GM19035 (cell line): ENCODE data around the gene NCKAP5.

Experiments
- ATAC-seq: cut with Tn5 transposase; IDR thresholded peaks from one replicate; pipeline ENCODE4 v1.9.1; 2021; ENCODE audit not compliant: unreplicated experiment

Gene NCKAP5

DNA sequence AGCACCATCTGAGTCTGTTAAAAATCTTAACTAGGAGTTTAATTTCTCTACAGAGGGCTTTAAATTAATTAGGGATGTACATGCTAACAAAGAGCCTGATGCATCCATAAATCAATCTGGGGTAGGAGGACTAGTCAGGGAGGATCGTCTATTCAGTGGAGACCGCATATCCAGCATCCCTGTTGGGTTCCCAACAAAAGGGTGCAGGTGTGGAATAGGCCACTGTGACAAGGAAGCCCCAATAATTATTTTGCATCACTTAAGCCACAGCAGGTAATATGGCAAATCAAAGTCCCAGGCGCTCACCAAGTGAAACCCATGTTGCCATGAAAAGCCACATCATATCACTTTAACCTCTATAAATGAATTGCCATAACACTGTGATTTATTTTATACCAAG is 392.3 kb downstream of the NCKAP5 start:
- ATAC-seq: no peak

DNA sequence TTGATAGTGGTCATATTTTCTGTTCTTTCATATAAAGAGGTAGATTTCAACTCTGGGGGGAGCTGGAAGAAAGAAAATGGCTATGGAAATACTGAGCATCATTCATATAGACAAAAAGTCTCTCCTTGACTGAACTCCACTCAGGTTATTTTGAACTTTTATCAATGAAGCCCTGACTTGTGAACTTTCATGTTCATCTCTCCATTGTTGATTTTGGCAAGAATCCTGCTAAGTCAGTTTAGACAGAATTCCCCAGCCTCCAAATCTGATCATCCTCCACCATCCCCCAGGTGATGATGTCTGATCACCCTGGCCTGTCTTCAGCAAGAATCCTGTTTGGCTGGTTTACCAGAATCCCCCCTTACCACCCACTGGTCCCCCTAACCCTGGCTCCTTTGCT is 395.0 kb downstream of the NCKAP5 start:
- no peak for ATAC-seq

DNA sequence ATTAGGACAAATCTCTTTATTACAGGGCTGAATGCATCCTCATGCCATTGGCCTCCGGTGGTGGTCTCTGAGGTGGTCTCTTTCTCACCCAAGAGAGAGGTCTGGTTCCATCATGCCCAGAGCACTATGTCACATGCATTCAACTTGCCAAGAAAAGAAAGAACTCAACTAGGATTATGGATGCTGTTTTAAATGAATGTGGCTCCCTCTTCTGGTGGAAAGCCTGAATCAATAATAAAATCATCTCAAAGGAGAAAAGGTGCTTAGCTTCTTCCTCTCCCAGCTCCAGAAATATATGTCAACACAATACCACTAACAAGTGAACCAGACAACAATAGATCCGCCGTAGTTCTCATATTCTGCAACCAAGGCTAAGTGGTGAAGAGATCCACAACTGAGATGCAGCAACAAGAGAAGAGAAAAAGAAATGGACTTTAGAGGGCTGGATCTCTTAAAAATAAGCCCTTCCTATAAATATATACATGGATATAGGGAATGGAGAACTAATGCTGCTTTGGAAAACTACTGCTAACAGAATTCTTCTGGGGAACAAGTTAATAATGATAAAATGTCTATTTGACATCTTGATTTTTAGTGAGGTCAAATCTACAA is 396.8 kb downstream of the NCKAP5 start:
- no peak for ATAC-seq

DNA sequence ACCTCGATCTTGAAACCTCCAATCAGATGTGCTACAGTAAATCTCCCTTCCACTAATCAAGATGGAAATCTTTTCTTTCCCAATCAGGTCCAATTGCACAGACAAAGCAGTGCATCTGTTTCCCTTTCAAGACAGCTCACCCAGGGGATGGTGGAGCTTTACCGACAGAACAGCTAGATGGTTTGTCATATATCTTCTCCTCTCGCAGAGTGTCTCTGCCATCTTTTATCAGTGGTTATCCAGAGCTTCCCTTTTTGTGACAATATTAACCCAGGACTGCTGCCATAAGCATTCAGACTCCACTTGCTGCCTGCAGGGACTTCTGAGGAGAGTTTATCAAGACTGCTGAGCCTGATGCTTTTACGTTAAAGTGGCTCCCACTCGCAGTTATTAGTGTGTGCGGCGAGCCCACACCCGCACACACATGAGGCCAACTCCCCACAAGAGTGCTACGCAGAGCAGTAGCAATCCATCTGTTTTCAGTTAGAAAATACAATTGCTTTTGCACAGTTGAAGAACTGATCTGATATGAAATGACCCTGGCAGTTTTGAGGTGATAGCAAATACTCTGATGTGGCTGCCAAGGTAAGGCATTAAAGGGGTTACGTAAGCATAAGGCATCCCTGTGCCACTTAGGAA is 398.9 kb downstream of the NCKAP5 start:
- ATAC-seq: no peak

DNA sequence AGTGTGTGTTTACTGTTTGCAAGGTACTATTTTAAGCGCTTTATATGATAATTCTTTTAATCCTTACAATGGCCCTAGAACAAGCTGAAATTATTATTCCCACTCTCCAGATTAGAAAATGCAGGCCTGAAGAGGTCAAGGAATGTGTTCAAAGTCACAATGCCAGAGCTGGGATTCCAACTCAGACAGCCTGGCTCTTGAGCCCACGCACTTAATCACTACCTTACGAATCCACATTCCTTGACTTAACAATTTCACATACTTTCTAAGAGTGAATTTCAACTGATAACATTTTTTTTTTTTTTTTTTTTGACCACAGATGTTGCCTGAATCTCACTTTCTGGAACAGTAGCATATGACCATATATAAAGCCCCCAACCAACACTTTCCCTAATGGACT is 400.3 kb downstream of the NCKAP5 start:
- no peak for ATAC-seq

DNA sequence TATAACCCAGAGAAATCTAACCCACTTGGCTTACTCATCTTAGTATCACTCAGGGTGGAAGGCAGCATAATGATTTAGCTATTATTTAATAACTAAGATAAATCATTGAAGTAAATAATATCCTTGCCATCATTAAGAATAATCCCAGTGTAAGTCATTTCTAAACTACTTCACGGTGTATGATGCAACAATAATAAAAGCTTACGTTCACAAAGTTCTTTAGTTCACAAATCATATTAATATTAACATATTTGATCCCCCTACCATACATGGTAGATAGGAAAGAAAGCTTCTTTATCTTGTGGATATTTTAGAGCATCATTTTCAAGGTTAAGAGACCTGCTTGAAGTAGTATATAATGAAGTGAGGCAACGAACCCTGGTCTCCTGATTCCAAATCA is 401.0 kb downstream of the NCKAP5 start:
- no peak for ATAC-seq

DNA sequence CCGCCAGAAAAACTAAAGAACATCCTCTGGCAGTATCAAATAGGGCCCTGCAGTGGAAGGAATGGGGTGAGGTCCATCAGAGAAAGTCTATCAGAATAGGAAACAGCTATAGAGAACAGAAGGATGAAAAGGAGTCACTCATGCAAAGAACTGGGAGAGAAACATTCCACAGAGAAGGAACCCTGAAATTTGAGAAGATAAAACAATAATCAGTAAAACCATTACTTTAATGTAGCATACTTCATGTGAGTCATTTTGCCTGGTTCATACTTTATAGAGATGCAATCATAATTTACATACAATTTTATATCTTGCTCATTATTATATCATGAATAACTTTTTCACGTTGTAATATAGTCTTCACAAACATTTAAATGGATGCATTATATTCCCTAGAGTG is 402.2 kb downstream of the NCKAP5 start:
- ATAC-seq: no peak

DNA sequence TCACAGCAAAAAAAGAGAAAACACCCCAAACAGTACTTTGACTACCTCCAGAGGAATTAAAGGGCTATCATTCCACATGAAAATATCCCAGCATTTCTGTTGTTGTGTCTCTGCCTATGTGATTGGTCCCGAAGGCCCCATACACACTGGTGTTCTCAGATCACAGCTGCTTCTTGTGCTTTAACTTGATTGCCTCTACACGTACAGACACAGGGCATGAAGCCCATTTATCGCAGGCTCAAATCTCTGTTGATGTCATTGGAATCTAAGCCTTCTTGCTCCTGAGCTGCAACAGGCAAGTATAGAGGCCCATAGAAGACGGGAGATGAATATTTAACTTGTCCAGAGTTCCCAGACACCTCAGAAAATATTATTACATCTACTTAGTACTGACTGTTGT is 405.2 kb downstream of the NCKAP5 start:
- no peak for ATAC-seq

DNA sequence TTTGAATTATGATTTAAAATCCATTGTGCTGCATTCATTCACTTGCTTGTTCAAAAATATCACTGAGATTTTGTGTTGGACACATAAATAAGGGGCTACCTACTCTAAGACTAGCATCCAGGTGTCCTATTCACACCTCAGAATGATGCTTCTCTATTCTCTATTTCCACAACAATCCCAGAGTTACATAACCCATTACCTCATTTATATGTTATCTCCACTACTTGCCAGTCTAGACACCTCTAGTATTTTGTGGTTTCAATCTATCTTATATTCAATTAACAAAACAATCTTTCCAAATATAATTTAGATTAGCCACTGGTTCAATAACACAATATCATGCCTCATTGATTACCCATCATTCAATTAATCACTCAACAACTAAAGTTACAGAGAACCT is 409.8 kb downstream of the NCKAP5 start:
- no peak for ATAC-seq

DNA sequence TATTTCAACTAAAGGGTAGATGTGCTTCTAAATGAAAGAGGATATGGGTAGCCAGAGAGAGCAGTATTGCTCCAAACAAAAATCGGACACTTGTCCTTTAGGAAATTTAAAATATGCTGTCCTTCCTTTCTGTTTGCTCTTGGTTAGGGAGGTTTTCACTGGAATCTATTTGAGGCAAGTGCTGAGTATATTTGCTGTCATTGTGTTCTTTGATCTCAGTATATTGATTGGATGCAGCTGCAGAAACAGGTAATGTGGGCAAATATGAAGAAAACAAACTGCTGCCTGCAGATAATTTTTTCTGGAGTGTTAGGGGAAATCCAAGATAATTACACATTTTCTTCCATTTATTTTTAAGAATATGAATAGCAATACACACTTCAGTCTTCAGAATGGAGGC is 410.2 kb downstream of the NCKAP5 start:
- no peak for ATAC-seq

DNA sequence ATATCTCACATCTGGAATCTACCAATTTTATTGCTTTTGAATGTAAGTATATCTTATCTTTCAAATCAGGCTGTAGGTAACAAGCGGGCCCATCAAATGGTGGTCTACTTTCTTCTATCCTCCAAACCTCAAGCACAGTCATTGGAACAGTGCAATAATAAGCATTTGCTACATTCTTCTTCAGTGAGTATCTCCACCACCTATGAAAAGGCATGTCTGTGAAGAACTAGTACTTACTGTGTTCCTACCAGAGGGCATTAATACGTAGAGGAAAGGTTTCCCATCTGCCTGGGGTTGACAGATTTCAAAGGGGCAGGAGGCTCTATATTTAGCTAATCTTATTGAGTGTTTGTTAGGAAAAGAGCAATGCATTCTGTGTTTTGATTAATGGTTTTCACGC is 411.1 kb downstream of the NCKAP5 start:
- no peak for ATAC-seq

DNA sequence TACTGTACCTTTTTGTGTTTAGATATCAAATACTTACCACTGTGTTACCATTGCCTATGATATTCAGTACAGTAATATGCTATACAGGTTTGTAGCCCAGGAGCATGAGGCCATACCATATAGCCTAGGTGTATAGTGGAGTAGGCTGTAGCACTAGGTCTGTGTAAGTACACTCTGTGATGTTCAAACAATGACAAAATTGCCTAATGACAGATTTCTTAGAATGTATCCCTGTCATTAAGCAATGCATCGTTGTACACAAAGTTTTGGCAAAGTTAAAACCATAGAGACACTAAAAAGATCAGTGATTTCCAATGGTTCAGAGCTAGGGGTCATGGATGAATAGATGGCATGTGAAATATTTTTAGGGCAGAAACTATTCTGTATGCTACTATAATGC is 415.5 kb downstream of the NCKAP5 start:
- ATAC-seq: no peak

DNA sequence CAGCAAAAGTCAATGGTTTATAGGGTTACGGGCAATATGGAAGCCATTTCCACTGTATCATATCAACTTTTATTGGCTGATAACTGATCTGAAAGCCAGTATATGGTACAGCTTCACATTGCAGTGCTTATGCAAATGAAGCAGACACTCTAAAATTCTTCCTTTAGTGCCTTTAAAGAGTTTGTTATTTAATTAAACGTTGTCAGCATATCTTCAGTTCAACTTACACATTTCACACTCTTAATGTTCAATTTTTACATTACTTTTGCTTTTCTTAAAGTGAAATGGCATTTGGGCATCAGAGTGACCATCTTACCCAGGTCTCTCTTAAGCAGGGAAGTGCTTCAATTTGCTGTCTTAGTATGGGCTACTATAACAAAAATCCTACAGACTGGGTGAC is 420.1 kb downstream of the NCKAP5 start:
- no peak for ATAC-seq

DNA sequence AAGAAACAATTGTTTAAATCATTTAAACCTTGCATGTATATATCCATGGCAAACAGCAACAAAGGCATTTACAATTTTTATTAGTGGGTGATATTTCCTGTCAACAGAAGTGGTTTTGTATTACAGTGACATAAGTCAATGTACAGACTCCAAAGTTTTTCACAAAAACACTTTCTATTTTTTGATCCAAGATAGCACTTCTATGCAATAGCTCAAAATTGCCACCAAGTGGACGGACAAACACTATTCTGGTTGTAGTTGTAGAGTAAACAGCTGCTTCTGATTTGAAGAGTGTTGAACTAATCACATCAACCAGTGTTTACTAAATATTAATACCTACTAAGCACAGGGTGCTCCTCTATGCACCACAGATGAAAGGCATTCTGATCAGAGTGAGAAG is 421.4 kb downstream of the NCKAP5 start:
- no peak for ATAC-seq

DNA sequence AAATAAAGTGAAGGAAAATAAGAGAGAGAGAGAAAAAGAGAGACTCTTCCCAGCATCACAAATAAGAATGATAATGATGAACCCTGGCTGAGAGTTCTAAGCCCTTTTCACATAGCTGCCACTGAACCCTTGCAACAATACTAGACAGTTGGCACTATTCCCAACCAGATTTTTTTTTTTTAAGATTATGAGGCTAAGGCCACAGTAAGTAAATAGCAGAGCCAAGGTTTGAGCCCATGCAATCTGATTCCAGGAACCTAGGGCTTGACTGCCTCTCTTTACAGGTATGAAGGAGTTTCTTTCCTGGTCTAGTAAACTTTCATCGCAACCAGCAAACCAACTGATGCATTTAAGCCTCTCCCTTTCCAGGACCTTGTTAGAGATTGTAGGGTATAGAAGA is 424.6 kb downstream of the NCKAP5 start:
- no peak for ATAC-seq

DNA sequence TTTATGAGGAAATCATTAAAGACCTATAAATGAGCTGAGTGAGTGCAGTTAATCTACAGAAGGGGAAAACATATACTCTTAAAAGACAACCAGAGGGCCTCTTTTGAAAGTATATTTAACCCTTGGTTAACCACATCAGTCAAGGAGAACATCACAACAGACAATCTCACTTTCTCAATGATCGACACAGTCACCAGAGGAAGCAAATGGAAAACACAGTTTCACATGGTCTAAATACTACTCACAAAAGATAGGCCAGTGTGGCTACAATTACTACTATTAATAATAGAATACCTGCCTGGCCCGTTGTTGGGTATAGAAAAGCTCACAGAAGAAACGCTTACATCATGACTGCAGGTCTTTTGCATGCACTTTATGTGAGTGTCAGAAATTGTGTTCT is 426.2 kb downstream of the NCKAP5 start:
- ATAC-seq: no peak

DNA sequence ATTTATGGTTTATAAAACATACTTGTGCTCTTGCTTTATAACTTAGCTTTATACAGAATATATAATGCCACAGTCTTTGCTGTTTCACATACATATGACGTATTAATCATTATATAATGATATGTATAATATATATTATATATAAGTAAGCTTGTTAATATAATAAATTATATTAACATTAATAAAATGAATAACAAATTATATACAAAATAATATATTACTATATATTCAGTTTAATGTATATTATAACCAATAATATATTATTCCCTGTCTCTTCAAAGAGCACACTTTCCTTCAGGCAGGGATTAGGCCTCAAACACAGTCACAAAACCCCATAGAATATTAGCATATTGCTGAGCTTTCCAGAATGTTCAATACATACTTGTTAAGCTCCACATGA is 427.6 kb downstream of the NCKAP5 start:
- ATAC-seq: no peak

DNA sequence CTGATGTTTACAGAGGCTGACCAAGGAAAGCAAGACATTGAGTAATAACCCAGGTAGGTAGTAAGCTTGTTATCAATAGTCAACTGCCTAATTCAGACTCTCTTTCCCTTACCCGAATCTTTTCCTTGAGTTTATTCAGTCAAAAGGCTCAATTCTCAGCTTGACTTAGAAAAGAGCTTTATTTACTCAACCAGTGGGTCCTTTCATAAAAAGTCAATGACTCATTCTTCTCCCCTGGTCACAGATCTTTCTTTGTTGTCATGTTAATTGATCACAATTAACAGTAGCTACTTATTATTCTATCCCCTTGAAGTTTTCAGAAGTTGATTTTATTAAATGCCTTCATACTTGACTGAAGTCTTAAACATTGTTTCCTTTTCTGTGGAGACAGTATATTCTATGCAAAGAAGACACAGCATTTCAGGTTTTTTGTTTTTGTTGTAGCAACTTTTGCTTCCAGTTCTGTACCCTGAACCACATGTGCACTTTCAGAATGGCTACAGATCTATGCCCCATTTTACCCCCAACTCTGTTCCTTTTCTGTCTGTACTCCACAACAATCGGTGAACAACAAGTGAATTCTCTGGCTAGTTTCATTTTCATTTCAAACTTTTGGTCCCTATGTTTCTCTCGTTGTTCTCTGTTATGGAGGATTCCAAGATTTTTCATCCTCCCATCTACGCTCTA is 428.3 kb downstream of the NCKAP5 start:
- no peak for ATAC-seq

DNA sequence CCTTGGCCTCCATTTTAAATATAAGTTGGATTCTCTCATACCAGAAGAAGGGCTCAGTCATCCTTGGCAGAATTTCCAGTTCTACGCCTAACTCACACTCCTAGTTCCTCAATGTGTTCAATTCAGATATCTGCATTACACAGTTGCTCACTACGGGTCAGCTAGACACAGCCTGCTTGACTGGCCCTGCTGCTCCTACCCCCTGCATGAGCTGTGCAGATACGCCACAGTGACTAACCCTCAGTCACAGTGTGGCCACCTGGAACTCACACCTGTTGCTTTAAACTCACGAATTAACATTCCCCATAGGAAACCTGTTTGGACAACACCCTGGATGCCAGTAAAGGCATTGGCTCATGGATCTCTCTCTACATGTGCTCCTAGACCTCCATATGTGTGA is 429.6 kb downstream of the NCKAP5 start:
- ATAC-seq: no peak

DNA sequence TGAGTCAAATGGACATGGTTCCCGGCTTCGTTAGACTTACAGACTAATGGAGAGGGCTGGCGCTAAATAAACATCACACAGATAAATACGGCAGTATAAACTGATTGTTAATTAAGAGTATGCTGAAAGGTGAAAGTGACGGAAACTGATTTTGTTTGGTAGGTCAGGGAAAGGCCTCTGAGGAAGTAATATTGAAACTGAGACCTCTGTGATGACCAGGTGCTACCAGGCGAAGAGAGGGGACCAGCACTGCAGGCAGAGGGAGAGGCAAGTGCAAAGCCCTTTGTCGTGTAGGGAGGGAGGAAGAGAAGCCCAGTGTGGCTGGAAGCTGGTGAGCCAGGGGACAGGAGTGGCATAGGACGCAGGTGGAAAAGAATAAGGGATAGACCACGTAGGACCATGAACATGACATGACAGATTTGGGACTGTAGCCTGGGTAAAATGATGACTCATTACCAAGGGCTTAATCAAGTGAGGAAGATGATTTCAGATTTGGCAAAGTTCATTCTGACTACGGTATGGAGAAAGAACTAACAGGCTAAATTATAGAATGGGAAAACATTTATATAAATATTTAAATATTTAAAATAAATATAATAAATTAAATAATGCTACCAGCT is 433.1 kb downstream of the NCKAP5 start:
- no peak for ATAC-seq

DNA sequence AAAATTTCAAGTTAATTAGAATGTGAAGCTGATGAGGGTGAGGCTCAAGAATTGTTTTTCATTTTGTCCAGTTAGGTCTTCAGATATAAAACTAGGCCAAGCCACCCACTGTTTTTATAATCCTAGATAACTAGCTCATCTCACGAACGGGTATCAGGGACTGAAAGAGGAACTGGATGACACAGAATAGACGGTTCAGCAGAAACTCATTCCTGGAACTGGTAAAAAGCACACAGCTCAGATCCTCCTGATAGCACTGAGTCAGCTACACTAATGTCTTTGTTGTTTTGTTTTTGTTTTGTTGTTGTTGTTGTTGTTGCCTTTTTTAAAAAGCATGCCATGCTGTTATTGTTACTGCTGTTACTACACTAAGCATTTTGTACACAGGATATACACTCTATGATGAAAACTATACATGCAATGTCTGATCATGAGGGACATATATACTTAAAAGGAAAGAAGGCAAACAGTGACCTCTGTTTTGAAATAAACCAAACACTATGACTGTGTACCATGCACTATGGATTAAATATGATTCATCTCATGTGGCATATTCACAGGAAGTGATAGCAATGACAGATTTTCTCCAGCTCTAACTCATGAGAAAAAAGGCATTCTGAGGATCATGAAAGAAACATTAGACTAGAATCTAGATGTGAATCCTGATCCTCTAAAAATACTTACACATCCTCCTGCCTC is 437.6 kb downstream of the NCKAP5 start:
- no peak for ATAC-seq

DNA sequence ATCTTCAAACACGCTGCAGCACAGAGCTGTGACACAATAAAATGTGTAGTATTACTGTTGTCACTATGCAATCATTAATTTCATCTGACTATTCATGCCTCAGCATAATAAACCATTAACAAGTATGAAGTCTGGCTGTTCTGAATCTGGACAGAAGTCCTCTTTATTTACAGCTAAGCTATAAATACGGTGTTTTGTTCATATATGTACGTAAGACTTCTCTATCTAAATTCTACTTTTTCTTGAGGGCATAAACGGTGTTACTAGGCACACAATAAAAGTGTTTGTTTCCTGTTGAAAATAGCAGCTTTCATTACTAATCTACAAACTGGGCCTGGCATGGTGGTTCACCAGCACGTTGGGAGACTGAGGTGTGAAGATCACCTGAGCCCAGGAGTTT is 443.8 kb downstream of the NCKAP5 start:
- ATAC-seq: no peak
